ENCODE measurements around the gene CACNG6.

The CACNG6 gene

DNA sequence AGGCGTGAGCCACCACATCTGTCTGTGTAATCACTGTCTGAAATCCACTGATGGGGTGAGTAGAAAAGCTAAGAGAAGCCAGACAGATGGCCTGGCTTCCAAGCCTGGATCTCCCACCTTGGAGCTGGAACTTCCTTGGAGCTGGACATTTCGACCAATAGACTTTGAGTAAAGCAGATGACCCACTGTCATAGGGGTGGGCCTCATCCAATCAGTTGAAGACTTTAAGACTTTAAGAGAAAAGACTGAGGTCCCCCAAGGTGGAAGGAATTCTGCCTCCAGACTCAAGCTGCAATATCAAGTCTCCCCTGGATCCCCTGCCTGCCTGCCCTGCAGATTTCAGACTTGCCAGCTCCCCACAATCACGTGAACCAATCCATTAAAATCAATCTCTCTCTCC lies 51.6 kb downstream of the CACNG6 start:
- DNase-seq (ENCODE audit: low read depth in 2 of 2), result no peak

DNA sequence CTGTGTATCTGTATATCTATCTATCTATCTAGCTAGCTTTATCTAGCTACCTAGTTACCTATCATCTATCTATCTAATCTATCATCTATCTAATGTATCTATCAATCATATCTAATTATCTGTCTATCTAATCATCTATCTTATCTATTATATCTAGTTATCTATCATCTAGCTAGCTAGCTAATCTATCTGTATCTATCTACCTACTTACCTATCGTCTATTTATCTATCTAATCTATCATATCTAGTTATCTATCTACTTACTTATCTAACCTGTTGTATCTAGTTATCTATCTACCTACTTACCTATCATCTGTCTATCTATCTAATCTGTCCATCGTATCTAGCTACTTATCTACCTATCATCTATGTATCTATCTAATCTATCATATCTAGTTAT lies 54.3 kb downstream of the CACNG6 start:
- no peak for DNase-seq (ENCODE audit: low read depth in 2 of 2)

DNA sequence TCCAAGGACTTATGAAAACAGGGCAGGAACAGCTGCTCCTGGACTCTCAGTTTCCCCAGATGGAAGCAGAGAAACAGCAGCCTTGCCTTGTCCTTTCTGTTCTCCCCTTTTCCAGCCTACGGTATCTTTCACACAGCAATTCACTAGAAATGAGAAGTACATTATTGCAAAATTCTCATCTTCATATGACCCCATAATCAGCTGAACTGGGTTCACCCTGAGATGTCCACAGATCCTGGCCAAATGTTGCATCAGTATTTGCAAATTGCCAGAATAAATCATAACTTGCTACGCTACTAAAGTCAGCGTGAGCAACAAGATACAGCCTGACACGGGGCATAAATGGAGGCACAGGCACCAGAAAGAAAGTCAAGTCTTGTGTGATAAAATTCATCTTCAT lies 56.2 kb downstream of the CACNG6 start:
- DNase-seq (ENCODE audit: low read depth in 2 of 2), result no peak
